Measurements from ENCODE around the gene OGN. TPM values are rescaled to one million over a fixed set of nuclear protein-coding genes. Genes with fewer than 3 reads are reported as not detected.

Gene OGN
- total and polyA plus RNA-seq, 10 of the 15 experiments (the other 5 are each of a cell fraction or from before 2014, with no cell fraction given) = 0.04 to 2.5 (median 0.15) TPM; not detected in 4

GRCh38 chr9:92397853-92398252, 6.5 kb downstream of the OGN start:
- ATAC-seq (no peak), FAIRE-seq (no peak), DNase-seq (ENCODE audit: low read depth, low spot score) (no peak)
- Histone ChIP-seq H3K36me3 (ENCODE audit: control insufficient read depth in 2 of 2, insufficient read depth in 2 of 2, low read length in 1 of 2) (no peaks in the 10 kb centered on the region), H3K27me3 (replicated peaks in 1 of 2; ENCODE audit: control insufficient read depth in 2 of 2, insufficient read depth in 2 of 2, low read length in 1 of 2) (no peaks in the 10 kb centered on the region), H4K20me1 (ENCODE audit: control insufficient read depth, insufficient read depth) (no peaks in the 10 kb centered on the region), H3K9me3 (replicated peaks; ENCODE audit: control insufficient read depth, insufficient read depth, low read length) (no peaks in the 10 kb centered on the region), H3K4me3 (no peak overlapping the region), H3K79me2 (ENCODE audit: control insufficient read depth, insufficient read depth, low read length) (no peaks in the 10 kb centered on the region), H2AFZ (ENCODE audit: control insufficient read depth, low read depth, low read length) (no peak overlapping the region), H3K9ac (ENCODE audit: control insufficient read depth, insufficient read depth, low read length) (no peak overlapping the region), H3K4me1 (ENCODE audit: control insufficient read depth, insufficient read depth, low read length) (no peaks in the 10 kb centered on the region), H3K4me2 (ENCODE audit: control insufficient read depth, insufficient read depth) (no peak overlapping the region), H3K27ac (ENCODE audit: control insufficient read depth, insufficient read depth) (no peak overlapping the region)
- CTCF ChIA-PET = no interaction called here
- intact Hi-C loops (cut with micrococcal nuclease; ENCODE audit: unreplicated experiment) (no loop called here), in situ Hi-C loops (cut with MboI) (no loop called here)
- no TSS peak for BruUV-seq (replicated peaks)
- POLR2A ChIA-PET = no interaction called here
- RAD21 ChIA-PET (ENCODE audit: unreplicated experiment) = no interaction called here
- no peak for TF ChIP-seq CREB1 (IDR thresholded peaks at IDR 0.05; ENCODE audit: low read depth)
- TF ChIP-seq YY1 (IDR thresholded peaks at IDR 0.05; ENCODE audit: low read depth, low read length) = no peak
- no peak for TF ChIP-seq REST (IDR thresholded peaks at IDR 0.05; ENCODE audit: low read depth, low read length)
- no peak for TF ChIP-seq EGR1 (IDR thresholded peaks at IDR 0.05; ENCODE audit: borderline replicate concordance in 1 of 2, low read depth in 2 of 2, low read length in 2 of 2)
- TF ChIP-seq ATF3 (IDR thresholded peaks at IDR 0.05; ENCODE audit: borderline replicate concordance, extremely low read depth, low read depth, low read length) = no peak
- TF ChIP-seq CUX1 (IDR thresholded peaks at IDR 0.05; ENCODE audit: insufficient replicate concordance, low read depth, low read length) = no peak
- WGBS (ENCODE audit: insufficient coverage, insufficient replicate concordance, low lambda C conversion rate, missing lambda C conversion rate) = 97% methylated on average over 3 of the region's 3 CpGs
- SMC1A ChIA-PET (ENCODE audit: uncharacterized antibody, unreplicated experiment) = no interaction called here

Measured in GM12878 (cell line).